ENCODE measurements around the gene KLHDC1. TPM values are rescaled to one million over a fixed set of nuclear protein-coding genes. Genes with fewer than 3 reads are reported as not detected.
"Not testable (repeated sequence)": the region's sequence is repeated elsewhere in the genome, so short reads cannot be mapped to it uniquely, and the experiment has no call there.

Gene KLHDC1
- total RNA-seq, 1 donor from 2014 or later: 7.8 TPM

GRCh38 chr14:49781040-49781439, 88.1 kb downstream of the KLHDC1 start:
- DNase-seq (ENCODE audit: low spot score): not testable (repeated sequence)

GRCh38 chr14:49783394-49784014, 90.6 kb downstream of the KLHDC1 start:
- DNase-seq (ENCODE audit: low spot score): no peak

GRCh38 chr14:49786315-49786714, 93.4 kb downstream of the KLHDC1 start:
- DNase-seq (ENCODE audit: low spot score): no peak

- DNase-seq (ENCODE audit: low spot score): no peak
These were observed 99.7 kb downstream of the KLHDC1 start for GRCh38 chr14:49792618-49793017.

- DNase-seq (ENCODE audit: low spot score): no peak
These were observed 103.1 kb downstream of the KLHDC1 start for GRCh38 chr14:49796025-49796424.

Other genes with a start within 250 kb of the KLHDC1 start
- gene RPS29, start 106.7 kb upstream of the KLHDC1 start, total RNA-seq: 1,006 TPM
- 12.0 TPM for gene LRR1, start 94.2 kb upstream of the KLHDC1 start, total RNA-seq
- gene RPL36AL, start 72.5 kb upstream of the KLHDC1 start, total RNA-seq: 138 TPM
- gene MGAT2, start 72.3 kb upstream of the KLHDC1 start, total RNA-seq: 36.5 TPM
- 7.5 TPM for gene DNAAF2, start 57.9 kb upstream of the KLHDC1 start, total RNA-seq
- gene POLE2, start 4.9 kb upstream of the KLHDC1 start, total RNA-seq: 0.96 TPM
- 52.9 TPM for gene KLHDC2, start 75.0 kb downstream of the KLHDC1 start, total RNA-seq
- gene NEMF, start 159.7 kb downstream of the KLHDC1 start, total RNA-seq: 72.0 TPM
- gene ARF6, start 200.0 kb downstream of the KLHDC1 start, total RNA-seq: 61.5 TPM